ENCODE measurements around the gene PSD2. TPM values are rescaled to one million over a fixed set of nuclear protein-coding genes. Genes with fewer than 3 reads are reported as not detected.

Gene PSD2
- total RNA-seq, 1 experiment from 2014 or later = 0.22 TPM

DNA sequence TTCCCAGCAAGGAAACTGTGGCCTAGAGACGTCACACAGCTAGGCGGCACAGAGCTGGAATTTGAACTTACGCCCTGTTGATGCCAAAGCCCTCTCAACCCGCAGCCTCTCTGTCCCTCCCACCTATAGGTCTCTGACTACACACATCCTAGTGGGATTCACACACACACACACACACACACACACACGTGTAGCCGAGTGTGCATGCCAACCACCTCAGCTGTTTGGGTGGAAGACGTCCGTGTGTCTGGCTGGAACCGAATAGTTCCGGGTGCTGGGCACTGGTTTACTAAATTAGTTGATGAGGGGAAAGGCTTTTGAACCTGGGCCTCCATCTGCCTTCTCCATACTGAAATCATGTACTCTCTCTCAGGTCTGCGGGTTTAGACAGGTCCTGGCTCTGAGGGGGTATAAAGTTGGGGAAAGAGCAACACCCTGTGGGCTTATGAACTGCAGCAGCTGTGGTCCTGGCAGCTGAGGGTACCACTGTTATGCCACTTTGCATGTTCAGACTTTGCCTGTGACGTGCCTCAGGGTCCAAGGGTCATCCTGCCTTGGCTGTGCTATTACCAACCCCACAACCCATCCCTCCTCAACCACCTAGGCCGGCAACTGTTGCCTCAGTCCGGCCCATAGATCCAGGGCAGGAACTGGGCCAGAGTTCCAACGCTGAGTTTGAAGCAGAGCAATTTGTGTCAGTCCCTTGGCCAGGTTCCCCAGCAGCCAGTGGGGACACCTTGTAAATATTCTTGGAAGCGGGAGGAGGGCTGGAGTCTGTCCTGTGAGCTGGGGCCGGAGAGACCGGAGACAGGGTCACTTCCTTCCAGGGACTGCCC is 50.5 kb downstream of the PSD2 start:
- H3K9me3 ChIP-seq (ENCODE audit: control insufficient read depth, low read depth, low read length) = no peaks in the 10 kb centered on the region
- no peak overlapping the region for H3K4ac ChIP-seq (ENCODE audit: low read depth, low read length)
- H3K9ac ChIP-seq (ENCODE audit: extremely low read depth, insufficient read length, low read length) = no peak overlapping the region
- Mint-ChIP-seq H3K36me3 (ENCODE audit: insufficient read depth in 1 of 3, low read depth in 3 of 3) (no peaks in the 10 kb centered on the region), H3K27me3 (ENCODE audit: low read depth) (peaks cover 79% of the 10 kb centered on the region), H3K4me1 (peaks cover 7 to 10% of the 10 kb centered on the region in 2 experiments), H3K9me3 (no peaks in the 10 kb centered on the region), H3K4me3 (no peak overlapping the region; a peak in 1 of 5 replicates), H3K27ac (no peak overlapping the region)
- no peaks in the 10 kb centered on the region for H4K20me1 ChIP-seq (ENCODE audit: control insufficient read depth, insufficient read depth, insufficient read length)
- no peak for DNase-seq
- H3K23me2 ChIP-seq (ENCODE audit: insufficient read length, low read depth, low read length, poor library complexity, severe bottlenecking) = no peaks in the 10 kb centered on the region
- H3T11ph ChIP-seq (ENCODE audit: low read length) = no peak overlapping the region
- no peak overlapping the region for H2BK15ac ChIP-seq (ENCODE audit: low read depth, low read length)
- H3K23ac ChIP-seq (ENCODE audit: insufficient read length, low read depth, low read length) = no peak overlapping the region
- no peaks in the 10 kb centered on the region for H3K4me1 ChIP-seq (ENCODE audit: insufficient read depth, low read length)
- H4K91ac ChIP-seq (ENCODE audit: insufficient read length, low read depth, low read length) = no peak overlapping the region
- H3K79me1 ChIP-seq (ENCODE audit: insufficient read depth, low read depth, low read length, poor library complexity, severe bottlenecking) = no peaks in the 10 kb centered on the region
- no peak overlapping the region for H2AFZ ChIP-seq (ENCODE audit: low read length)
- no peak for TF ChIP-seq CTCF (conservative IDR thresholded peaks at IDR 0.05)
- H3K4me2 ChIP-seq (ENCODE audit: insufficient read depth, insufficient read length, low read length) = no peak overlapping the region
- H2BK20ac ChIP-seq (ENCODE audit: low read depth, low read length, poor library complexity, severe bottlenecking) = no peak overlapping the region
- no peak overlapping the region for H4K8ac ChIP-seq (replicated peaks; ENCODE audit: insufficient read length, low read depth, low read length)
- WGBS (ENCODE audit: extremely low coverage, insufficient read length, low lambda C conversion rate) = no CpG with 5 or more reads among the region's 18 CpGs
- H3K14ac ChIP-seq (ENCODE audit: insufficient read depth, low read length) = no peak overlapping the region
- H3K18ac ChIP-seq (ENCODE audit: insufficient read length, low read depth, low read length) = no peak overlapping the region
- no peak overlapping the region for H3K56ac ChIP-seq (ENCODE audit: insufficient read length, low read depth, low read length)
- H3K79me2 ChIP-seq (ENCODE audit: insufficient read depth, low read length) = no peaks in the 10 kb centered on the region
- no peak overlapping the region for H2BK12ac ChIP-seq (ENCODE audit: insufficient read length, low read depth, low read length)
- no peak overlapping the region for H2AK5ac ChIP-seq (ENCODE audit: insufficient read length, low read length)
- no peak overlapping the region for H2BK120ac ChIP-seq (ENCODE audit: low read depth, low read length, poor library complexity, severe bottlenecking)
- H3K27me3 ChIP-seq (ENCODE audit: insufficient read depth, low read length) = peaks cover 17% of the 10 kb centered on the region; the same call in 1 of the 2 replicates
- H4K5ac ChIP-seq (ENCODE audit: insufficient read length, low read depth, low read length) = no peak overlapping the region
- no peak overlapping the region for H3K27ac ChIP-seq (ENCODE audit: insufficient read length, low read depth, low read length)
- H2BK5ac ChIP-seq (ENCODE audit: insufficient read length, low read length) = no peak overlapping the region

Data from H9 (cell line).